HG03060 (cell line): Measurements from ENCODE around the gene AP1B1.
"Not testable (repeated sequence)": the region's sequence is repeated elsewhere in the genome, so short reads cannot be mapped to it uniquely, and the experiment has no call there.

Experiments used
- ATAC-seq: cut with Tn5 transposase; IDR thresholded peaks from one replicate; pipeline ENCODE4 v1.9.1; 2021; ENCODE audit warnings: low read depth, moderate number of reproducible peaks; ENCODE audit not compliant: unreplicated experiment

AP1B1 gene

DNA sequence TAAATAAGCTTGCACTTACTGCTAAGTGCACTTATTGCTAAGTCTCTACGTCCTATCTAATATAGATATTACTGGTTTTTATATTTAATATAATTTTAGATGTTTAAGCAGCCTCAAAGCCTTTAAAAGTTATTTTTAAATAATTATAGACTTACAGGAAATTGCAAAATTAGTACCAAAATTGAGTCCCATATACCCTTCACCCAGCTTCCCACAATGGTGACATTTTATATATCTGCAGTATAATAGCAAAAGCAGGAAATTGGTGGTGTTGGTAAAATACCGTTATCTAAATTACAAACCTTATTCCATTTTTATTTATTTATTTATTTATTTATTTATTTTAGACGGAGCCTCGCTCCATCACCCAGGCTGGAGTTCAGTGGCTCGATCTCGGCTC is 1.9 kb upstream of the AP1B1 start:
- no peak for ATAC-seq

DNA sequence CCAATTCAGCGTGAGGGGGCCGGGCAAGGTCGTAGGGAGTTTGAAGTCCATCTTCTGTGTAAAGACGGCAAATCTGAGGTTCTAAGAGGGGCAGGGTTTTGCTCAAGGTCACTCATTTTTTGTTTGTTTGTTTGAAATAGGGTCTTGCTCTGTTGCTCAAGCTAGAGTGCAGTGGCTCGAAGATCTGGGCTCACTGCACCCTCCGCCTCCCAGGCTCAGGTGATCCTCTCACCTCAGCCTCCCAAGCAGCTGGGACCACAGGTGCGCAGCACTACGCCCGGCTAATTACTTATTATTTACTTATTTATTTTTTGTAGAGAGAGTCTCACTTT is 355 bp upstream of the AP1B1 start:
- no peak for ATAC-seq

DNA sequence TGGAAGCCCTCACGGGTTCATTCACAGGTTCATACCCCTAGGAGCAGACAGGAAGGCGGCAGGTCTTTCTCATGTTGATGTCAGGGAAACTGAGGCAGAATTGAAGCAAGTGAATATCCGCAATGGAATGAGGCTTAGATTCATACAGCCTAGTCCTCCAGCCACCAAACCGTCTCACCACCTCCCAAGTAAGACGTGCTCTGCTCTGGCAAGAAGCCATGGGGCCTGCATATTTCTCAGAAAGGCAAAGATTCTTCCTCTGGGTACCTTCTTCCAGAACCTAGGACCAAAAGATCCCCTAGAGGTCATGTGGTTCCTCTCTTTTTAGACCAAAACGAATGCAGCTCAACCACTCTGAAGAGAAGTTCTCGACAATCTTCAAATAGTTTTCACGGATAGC is 1.7 kb downstream of the AP1B1 start:
- no peak for ATAC-seq

DNA sequence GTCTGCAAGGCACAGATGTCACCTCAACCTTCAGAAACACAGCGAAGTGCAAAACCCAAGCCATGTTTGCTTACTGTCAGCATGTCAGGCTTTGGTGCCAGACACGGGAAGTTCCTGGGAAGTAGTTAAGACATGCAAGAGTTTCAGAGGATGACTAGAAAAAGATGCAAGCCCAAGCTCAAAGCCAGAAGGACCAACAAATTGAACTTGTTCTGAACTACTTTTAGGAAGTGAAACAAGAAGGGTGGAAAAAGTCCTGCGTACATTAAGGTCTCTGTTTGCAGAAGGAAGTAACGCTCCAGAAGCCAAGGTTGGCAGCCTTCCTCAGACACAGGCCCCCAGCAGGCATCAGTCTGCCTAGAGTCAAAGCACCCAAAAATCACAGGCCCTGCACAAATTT is 2.6 kb downstream of the AP1B1 start:
- ATAC-seq = peak; percentile 36

DNA sequence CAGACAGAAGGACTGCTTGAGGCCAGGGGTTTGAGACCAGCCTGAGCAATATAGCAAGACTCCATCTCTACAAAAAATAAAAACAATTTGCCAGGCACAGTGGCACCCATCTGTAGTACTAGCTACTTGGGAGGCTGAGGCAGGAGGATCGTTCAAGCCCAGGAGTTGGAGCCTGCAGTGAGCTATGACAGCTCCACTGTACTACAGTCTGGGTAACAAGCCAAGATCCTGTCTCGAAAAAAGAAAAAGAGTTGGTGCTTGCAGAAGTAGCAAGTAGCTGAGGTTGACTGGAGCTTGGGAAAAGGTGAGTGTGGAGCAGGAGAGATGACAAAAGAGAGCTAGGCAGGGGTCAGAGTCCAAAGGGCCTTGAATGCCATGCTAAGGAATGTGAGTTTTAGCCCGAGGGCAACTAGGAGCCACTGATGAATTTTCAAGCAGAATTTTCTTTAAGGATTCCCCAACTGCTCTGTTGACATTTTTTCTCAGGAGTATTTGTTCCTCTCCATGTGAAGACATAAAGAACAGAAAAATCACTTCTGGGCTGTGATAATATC is 3.1 kb downstream of the AP1B1 start:
- no peak for ATAC-seq

DNA sequence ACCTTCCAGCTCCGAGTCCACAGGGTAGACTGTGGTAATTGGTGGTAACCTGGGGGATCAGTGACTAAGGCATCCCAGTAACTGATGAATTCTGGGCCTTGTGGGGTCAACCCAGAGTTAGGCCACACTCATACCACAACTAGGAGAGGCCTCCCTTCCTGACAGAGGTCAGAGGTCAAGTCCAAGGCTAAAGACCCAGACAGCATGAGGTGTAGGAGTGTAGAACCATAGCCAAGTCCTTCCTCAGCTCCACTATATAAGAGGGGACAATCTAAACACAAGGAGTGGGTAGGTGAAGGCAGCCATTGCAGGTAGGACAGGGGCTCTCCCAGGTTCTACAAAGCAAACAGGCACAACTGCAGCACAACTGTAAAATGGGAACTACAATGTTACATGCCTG is 4.6 kb downstream of the AP1B1 start:
- no peak for ATAC-seq

DNA sequence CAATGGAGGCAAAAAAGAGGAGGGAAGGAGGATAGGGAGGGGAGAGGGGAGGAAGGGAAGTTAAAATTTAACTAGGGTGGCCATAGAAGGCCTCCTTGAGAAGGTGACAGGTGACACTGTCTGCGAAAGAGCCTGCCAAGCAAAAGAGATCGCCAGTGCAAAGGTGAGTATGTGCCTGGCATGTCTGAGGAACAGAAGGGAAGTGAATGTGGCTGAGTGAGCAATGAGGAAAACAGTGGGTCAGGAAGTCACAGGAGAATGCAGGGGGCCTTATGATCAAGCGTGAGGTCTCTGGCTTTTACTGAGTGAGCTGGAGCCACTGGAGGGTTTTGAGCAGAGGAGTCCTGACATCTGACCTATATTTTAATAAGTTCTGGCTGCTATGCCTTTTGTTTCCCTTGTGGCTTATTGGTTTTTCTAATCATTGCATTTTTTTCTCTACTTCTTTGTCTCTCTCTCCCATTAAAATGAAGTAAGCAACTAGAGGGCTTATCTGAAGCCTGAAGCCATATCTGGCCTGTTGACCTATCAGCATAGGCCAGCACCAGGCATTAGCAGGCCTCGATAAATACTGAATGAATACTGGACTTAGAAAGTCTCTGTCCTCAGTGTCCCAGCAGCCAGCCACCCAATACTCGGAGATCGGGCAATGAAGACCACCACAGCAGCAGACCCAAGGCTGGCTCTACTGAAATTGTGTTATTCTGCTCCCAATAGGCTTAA is 5.6 kb downstream of the AP1B1 start:
- ATAC-seq = no peak

DNA sequence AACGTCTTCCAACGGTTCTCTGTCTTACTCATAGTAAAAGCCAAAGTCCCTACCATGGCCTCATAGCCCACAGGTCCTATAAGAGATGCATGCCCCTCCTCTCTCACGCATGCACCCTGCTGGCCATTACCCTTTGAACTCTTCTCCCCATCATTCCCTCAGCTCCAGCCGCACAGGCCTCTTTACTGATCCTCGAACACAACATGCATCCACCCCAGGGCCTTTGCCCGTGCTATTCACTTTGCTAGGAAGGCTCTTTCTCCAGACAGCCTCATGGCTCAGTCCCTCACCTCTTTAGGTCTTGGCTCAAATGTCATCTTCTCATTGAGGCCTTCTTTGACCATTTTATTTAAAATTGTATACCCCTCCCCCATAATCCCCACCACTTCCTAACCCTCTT is 7.5 kb downstream of the AP1B1 start:
- no peak for ATAC-seq

DNA sequence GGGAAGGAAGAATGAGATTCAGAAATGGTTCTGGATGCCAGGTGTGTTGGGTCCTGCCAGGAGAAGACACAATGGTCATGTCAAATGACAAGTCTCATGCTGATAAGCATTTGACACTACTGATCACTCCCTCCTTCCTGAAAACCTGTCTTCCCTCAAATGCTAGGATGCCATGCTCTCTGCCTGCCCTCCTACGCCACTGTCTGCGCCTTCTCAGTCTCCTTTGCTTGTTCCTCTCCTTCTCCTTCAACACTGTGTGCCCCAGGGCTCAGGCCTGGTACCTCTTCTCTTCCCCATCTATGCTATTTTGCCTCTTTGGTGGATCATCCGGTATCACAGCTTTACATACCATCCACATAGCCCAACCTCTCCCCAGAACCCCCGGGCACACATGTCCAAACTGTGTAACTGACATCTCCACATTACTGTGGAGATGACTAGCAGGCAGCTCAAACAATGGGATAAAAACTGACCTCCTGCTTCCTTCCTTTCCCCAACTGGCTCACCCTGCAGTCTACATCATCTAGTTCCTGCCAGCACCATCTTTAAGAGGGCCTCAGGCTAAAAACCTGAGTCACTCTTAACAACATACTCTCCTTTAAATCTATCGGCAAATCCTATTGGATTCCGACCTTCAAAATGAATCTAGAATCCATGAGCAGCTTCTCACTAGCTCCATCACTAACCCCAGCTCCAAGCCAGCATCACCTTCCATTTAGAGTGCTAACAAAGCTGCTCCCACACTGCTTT is 8.2 kb downstream of the AP1B1 start:
- no peak for ATAC-seq

DNA sequence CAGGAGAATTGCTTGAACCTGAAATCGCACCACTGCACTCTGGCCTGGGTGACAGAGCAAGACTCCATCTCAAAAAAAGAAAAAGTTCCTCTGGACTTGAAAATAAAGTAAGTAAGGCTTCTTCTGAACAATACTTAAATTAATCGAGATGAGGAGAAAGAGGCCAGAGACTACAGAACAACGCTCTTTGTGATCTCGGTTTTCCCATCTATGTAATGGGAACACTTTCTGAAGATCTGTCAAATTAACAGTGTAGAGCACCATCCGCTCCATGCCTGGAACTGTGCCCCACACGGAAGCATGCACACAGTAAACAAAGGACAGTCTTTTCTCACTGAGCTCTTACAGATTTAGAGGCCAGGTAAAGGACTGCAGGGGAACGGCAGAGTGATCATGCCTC is 9.1 kb downstream of the AP1B1 start:
- ATAC-seq = no peak

DNA sequence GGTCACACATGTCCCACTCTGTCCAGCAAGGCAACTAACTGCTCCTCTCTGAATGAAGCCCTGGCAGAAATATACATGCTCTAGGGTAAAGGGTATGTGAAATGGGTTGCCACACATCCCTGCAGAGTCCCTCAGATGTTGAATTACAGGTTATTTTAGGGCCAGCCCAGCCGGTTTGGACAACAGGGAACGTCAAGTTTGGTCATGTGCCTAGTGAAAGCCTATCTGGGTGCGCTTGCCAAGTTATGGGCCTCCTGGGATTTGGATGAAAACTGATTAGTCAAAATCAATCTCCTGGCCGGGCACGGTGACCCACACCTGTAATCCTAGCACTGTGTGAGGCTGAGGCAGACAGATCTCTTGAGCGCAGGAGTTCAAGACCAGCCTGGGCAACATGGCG is 10.4 kb downstream of the AP1B1 start:
- no peak for ATAC-seq

DNA sequence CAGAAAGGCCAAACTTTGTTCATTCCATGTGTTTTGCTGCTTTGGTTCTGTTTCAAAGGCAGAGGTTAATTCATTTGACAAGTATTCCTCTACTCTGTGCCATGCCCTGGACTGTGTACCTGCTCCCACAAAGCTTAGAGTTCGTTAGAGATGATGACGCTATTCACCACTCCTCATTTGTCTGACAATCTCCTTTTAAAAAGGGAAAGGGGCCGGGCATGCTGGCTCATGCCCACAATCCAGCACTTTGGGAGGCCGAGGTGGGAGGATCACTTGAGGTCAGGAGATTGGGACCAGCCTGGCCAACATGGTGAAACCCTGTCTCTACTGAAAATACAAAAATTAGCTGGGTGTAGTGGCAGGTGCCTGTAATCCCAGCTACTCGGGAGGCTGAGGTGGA is 11.7 kb downstream of the AP1B1 start:
- ATAC-seq = not testable (repeated sequence)

DNA sequence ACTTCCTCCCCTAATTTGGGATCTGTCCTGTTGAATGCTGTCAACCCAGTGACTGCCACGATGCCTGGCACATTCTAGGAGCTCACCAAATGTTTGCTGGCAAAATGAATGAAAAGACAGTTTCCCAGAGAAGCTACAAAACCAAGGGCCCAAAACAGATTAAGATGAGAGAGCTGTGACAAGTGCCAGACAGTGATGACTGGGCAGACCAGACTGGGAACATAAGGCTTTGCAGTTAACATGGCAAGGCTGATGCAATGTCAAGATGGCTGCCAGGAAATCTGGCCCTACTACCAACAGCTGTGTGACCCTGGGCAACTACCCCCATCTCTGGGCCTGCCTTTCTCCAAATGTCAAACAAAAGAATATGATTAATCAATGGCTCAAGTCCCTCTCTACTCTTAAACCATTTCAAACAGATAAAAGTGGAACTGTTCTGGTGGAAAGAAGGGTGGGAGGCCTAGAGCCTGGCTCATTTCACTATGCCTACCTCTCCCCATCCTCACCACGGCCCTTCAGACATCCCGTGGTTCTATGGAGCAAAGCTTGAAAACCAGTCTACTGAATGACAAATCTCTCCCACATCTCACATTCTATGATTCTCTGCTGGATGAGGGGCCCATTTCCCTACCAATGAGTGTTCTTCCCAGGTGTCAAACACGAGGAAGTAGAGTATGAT is 12.8 kb downstream of the AP1B1 start:
- ATAC-seq = no peak

DNA sequence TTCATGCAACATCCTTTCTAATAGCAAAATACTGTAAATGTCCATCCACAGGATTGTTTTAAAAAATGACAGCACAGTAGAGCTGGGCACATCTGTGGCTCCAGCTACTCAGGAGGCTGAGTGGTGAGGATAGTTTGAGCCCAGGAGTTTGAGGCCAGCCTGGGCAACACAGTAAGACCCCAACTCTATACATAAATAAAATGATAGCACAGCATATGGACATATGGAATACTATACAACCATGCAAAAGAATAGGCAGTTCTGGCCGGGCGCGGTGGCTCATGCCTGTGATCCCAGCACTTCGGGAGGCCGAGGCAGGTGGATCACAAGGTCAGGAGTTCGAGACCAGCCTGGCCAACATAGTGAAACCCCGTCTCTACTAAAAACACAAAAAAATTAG is 13.6 kb downstream of the AP1B1 start:
- not testable (repeated sequence) for ATAC-seq

DNA sequence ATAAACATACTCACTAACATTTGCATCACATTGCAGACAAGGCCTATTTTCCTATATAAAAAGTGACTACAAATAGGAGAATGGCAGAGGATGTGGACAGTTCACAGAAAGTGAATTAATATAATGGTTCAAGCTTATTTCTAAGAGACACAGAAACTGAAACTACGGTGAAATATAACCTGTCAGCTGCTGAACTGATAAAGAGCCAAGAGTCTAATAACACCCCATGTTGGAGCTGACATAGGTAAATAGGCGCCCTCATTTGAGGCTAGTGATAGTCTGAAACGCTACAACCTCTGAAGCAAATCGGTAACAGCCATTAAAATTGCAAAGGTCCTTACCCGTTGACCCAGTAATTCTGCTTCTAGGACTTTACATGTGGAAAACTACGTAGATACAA is 14.0 kb downstream of the AP1B1 start:
- no peak for ATAC-seq

DNA sequence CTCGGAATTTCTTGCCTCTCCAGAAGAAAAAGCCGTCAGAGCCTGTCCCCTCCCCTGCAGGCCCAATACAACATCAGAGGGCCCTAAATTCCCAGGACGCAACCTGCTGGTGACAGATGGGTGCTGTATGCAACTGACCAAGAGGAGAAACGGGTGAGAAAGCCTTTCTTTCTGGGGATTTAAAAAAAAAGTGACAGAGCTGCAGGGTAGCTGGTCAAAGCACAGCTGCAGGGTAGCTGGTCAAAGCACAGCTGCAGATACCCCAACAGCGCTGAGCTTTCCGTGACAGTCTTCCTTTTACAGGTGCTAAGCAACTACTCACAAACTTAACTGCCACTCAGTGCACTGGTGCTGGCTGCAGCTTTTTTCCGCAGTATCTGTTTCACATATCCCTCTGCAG is 17.8 kb downstream of the AP1B1 start:
- no peak for ATAC-seq

DNA sequence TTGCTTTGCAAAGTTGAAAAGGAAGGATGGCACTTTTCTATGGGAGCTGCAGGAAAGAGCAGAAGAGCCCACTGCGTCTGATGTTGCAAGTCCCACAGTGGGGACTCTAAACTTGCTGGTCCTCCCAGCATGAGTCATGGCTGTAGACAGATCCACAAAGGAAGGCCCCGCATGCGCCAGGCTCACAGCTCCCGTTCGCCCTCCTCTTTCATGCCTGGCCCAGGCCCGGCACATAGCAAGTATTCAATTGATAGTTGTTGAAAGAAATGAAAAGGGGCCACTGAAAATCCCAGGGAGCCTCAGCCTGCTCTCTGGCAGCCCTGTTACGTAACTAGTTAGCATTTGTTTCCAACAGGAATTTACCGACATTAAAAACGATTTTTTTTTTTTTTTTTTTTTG is 18.9 kb downstream of the AP1B1 start:
- no peak for ATAC-seq

DNA sequence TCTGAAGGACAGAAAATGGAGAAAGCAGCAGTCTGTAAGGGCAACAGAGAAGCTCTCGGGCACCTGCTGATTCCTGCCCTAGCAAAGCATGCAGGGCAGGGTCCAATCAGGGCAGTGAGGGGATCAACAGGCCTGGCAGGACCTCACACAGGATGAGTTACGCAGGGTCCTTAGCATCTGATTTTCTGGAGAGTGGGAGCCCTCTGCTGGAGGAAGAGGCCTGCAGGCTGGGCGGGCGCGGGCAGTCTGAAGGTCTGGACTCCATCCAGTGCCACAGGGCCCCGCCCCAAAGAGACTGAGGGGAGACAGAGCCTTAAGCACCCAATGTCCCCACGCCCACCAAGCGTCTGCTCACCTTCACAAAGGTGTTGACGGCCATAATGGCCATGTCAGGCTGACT is 28.9 kb downstream of the AP1B1 start:
- no peak for ATAC-seq

DNA sequence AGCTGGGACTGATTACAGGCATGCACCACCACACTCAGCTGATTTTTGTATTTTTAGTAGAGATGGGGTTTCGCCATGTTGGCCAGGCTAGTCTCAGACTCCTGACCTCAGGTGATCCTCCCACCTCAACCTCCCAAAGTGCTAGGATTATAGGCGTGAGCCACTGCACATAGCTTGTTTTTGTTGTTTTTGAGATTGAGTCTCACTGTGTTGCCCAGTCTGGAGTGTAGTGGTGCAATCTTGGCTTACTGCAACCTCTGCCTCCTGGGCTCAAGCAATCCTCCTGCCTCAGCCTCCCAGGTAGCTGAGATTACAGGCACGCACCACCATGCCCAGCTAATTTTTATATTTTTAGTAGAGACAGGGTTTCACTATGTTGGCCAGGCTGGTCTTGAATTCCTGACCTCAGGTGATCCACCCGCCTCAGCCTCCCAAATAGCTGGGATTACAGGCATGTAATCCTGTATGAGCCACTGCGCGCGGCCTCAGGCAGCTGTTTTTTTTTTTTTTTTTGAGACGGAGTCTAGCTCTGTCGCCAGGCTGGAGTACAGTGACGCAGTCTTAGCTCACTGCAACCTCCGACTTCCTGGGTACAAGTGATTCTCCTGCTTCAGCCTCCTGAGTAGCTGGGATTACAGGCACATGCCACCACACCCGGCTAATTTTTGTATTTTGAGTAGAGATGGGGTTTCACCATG is 31.0 kb downstream of the AP1B1 start:
- ATAC-seq = not testable (repeated sequence)

DNA sequence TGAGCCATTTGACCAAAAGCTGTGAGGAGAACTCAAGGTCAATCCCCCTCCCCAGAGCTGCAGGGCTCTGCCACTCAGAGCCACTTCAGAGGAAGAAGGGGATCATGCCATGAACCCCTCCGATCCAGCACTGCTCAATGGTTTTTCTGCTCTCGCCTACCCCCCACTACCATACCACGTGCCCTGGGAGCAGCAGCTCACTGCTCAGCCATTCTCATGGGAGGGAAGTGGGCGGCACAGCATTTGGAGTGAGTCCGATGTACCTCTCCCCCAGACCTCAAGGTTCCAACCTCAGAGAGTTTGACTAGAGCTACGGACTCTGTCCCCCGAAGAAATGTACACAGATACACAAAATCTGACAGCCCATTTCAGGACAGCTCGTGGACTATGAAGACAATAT is 34.5 kb downstream of the AP1B1 start:
- ATAC-seq = no peak

DNA sequence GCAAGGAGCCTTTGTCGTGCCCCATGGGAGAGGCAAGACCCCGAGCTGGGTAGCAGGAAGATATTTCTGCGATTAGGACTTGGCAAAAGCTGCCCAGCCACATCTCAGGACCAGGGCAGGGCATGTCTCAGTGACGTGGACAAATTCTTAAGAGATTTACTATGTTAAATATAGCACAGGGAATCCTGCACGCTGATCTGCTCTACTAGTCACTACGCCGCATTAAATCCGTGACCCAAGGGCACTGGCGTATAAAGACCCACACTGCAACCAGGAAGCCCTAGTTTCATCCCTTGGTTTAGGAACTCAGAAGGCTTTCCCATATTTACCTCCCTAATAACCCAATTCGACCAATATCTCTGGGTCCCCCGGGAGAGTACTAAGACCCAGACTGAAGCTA is 35.1 kb downstream of the AP1B1 start:
- ATAC-seq = no peak
